SK-N-SH (cell line): Measurements from ENCODE around the gene SH3PXD2B.
"Not testable (repeated sequence)": the region's sequence is repeated elsewhere in the genome, so short reads cannot be mapped to it uniquely, and the experiment has no call there.

Experiments
- POLR2AphosphoS5 ChIP-seq: IDR thresholded peaks from 2 replicates; pipeline ENCODE4 v1.6.1; 2012; ENCODE audit warnings: low read depth, low read length
- RFX5 ChIP-seq: IDR thresholded peaks from 2 replicates; pipeline ENCODE4 v1.6.1; 2012; ENCODE audit warnings: mild to moderate bottlenecking, improper control_type of control experiment, low read length
- TAF1 ChIP-seq: IDR thresholded peaks from 2 replicates; pipeline ENCODE4 v1.6.1; 2012; ENCODE audit warnings: low read depth, mild to moderate bottlenecking, low read length, moderate library complexity, borderline replicate concordance
- YY1 ChIP-seq: IDR thresholded peaks from 2 replicates; pipeline ENCODE4 v1.4.0; 2012; ENCODE audit warnings: low read depth, mild to moderate bottlenecking
- TF ChIP-seq, protein P1 (sequence below): fragments of 200-600 bp; sonication (generic); IDR thresholded peaks from 2 replicates; pipeline ENCODE4 v1.6.1; 2017; ENCODE audit warnings: antibody characterized with exemption, mild to moderate bottlenecking, moderate library complexity
- TF ChIP-seq, protein P2 (sequence below): IDR thresholded peaks from 2 replicates; pipeline ENCODE4 v1.6.1; 2012; ENCODE audit warnings: mild to moderate bottlenecking, low read depth, low read length, moderate library complexity
- TF ChIP-seq, protein P3 (sequence below): IDR thresholded peaks from 2 replicates; pipeline ENCODE4 v1.4.0; 2012; ENCODE audit warnings: low read depth

DNA sequence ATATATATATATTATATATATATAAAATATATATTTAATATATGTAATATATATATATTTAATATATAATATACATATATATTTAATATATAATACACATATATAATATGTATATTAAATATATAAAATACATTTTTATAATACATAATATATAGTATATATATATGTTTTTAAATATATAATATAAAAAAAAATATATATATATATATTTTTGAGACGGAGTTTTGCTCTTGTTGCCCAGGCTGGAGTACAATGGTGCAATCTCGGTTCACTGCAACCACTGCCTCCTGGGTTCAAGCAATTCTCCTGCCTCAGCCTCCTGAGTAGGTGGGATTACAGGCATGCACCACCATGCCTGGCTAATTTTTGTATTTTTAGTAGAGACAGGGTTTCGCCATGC lies 85.6 kb downstream of the SH3PXD2B start:
- TF ChIP-seq, protein P1, sequence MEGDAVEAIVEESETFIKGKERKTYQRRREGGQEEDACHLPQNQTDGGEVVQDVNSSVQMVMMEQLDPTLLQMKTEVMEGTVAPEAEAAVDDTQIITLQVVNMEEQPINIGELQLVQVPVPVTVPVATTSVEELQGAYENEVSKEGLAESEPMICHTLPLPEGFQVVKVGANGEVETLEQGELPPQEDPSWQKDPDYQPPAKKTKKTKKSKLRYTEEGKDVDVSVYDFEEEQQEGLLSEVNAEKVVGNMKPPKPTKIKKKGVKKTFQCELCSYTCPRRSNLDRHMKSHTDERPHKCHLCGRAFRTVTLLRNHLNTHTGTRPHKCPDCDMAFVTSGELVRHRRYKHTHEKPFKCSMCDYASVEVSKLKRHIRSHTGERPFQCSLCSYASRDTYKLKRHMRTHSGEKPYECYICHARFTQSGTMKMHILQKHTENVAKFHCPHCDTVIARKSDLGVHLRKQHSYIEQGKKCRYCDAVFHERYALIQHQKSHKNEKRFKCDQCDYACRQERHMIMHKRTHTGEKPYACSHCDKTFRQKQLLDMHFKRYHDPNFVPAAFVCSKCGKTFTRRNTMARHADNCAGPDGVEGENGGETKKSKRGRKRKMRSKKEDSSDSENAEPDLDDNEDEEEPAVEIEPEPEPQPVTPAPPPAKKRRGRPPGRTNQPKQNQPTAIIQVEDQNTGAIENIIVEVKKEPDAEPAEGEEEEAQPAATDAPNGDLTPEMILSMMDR: not testable (repeated sequence)
- TF ChIP-seq, protein P2, sequence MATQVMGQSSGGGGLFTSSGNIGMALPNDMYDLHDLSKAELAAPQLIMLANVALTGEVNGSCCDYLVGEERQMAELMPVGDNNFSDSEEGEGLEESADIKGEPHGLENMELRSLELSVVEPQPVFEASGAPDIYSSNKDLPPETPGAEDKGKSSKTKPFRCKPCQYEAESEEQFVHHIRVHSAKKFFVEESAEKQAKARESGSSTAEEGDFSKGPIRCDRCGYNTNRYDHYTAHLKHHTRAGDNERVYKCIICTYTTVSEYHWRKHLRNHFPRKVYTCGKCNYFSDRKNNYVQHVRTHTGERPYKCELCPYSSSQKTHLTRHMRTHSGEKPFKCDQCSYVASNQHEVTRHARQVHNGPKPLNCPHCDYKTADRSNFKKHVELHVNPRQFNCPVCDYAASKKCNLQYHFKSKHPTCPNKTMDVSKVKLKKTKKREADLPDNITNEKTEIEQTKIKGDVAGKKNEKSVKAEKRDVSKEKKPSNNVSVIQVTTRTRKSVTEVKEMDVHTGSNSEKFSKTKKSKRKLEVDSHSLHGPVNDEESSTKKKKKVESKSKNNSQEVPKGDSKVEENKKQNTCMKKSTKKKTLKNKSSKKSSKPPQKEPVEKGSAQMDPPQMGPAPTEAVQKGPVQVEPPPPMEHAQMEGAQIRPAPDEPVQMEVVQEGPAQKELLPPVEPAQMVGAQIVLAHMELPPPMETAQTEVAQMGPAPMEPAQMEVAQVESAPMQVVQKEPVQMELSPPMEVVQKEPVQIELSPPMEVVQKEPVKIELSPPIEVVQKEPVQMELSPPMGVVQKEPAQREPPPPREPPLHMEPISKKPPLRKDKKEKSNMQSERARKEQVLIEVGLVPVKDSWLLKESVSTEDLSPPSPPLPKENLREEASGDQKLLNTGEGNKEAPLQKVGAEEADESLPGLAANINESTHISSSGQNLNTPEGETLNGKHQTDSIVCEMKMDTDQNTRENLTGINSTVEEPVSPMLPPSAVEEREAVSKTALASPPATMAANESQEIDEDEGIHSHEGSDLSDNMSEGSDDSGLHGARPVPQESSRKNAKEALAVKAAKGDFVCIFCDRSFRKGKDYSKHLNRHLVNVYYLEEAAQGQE: not testable (repeated sequence)
- TF ChIP-seq, protein P3, sequence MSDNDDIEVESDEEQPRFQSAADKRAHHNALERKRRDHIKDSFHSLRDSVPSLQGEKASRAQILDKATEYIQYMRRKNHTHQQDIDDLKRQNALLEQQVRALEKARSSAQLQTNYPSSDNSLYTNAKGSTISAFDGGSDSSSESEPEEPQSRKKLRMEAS: not testable (repeated sequence)
- TF ChIP-seq YY1, RFX5, POLR2AphosphoS5, TAF1: not testable (repeated sequence)
